Measurements from ENCODE around the gene CCDC110.
A peak's percentile ranks its signal among the peaks of the same experiment; 100 is the strongest.
"Not testable (repeated sequence)": the region's sequence is repeated elsewhere in the genome, so short reads cannot be mapped to it uniquely, and the experiment has no call there.

The CCDC110 gene

DNA sequence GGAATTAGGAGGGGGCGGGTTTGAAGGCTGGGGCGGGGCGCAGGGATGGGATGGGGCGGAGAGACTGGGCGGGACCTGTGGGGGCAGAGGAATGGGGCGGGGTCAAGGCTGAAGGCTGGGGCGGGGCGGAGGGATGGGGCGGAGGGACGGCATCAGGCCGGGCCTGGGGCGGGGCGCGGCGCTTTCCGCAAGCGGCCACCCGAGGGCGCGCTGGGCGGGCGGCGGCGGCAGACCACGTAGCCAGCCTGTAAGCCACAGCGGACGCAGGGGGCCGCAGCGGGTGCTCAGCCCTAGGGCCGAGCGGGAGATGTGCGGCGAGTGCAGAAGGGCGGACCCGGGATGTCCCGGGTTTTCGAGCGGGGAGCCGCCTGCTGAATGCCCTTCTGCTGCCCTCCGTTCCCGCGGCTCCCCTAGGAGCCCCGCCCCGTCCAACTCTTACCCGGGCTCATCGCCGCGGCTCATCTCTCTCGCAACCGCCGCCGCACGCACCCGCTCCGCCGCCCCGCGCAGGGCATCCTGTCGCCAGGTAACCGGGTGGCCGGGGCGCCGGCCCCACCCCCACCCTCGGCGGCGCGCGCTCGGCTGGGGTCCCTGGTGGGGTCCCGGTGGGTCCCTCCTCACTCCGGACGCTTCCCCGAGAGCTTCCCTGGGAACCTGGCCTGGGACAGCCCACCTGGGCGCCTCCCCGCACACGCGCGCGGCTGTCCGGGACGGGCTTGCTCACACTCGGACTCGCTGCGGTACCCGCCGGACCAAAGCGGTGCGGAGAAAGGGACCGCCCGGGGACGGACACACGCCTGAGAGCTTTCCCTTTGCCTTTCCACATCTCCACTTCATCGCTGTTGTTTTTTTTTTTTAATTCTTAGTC is at the start of gene CCDC110:
CCDC110 (minus strand) TSS at position 499 of the 868 bp plus-strand sequence; CDS start at position 449, 50 bp downstream.
- peak; percentile 42 to 89 for DNase-seq

DNA sequence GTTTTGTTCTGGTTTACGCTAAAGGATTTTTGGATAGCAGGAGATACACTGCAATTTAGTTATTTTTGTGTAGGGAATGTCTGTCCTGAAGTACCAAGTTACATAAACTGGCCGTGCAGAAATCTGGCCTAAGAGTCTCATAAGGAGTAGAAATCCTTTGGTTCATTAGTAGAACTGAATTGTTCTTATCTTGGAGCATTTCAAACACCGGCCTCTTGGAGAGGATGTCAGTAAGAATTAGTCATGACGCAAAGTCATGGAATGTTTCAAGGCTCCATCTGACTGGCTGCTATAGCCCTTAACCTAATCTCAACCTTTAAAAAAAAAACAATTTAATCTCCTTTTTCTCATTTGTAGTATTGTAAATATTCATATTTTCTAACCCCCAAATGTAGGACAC is 48.6 kb upstream of the CCDC110 start:
- DNase-seq = no peak

DNA sequence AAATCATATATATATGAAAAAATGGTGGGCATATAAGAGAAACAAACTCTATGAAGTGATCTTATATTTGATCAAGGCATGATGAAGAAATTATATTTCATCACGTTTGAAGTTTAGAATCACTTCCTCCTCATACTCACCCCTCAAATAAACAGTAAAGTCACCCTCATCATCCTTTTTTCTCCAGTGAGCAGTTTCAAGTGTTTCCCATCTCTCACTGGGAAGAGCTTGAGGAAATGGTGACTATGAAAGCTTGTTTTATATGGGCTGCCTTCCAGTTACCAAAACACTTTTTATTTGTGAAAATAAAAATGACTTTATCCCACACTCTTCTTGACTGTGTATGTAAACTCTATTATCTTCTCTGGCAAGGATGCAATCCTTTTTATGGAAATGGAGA is 47.0 kb upstream of the CCDC110 start:
- DNase-seq = no peak

DNA sequence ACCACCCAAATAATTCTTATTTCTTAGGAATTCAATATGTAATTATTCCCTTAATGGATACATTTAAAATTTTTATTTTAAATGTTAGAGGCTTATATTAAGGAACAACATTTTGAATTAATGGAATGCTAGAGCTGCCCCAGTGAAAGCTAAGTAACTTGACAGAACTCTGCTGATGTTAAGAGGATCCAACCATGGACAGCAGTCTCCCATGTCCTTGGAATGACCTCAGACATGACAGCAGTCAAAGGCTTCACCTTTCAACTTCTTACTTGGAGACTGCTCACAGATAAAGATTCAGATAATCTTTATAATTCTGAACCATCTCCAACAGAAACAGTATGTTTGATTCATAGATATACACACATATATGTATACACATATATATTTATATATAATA is 46.5 kb upstream of the CCDC110 start:
- DNase-seq = no peak

DNA sequence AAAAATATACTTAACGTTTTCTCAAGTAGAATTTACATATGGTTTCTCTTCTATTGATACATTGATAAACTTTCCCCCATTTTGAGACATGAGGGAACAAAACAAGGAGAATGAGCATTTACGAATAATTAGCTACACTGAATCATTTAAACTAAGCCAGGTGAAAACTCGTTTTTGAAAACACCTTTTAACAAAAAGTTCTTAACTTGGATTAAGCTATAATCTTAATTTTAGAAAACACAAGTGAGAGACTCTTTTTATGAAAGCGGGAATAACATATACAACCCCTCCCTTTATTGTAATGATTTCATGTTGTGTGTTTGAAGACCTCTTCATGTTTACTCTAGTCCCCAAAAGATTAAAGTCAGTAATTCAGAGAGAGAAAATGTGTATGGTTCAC is 43.7 kb upstream of the CCDC110 start:
- DNase-seq = no peak

DNA sequence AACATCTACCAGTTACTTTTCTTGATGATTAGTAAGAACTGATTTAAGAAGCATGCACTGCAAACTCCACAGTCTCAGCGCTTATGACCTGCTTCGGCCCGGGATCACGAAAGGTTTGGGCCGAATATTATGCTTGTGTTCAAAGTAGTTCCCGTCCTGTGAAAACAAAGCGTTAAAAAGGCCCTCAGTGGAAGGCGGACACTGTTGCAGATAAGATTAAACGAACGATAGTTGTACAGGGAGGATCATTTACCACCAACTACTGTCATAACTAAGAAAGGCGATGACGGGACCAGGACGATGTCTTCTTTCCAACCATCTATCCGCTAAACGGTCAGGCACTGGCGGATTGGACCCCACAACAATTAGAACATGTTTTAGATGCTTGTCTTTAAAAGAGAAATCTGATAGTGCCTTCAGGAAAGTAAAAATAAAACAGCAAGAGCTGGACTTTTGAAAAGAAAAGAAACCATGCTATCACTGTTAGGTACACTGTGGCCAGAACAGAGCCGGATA is 42.7 kb upstream of the CCDC110 start:
- DNase-seq = no peak

DNA sequence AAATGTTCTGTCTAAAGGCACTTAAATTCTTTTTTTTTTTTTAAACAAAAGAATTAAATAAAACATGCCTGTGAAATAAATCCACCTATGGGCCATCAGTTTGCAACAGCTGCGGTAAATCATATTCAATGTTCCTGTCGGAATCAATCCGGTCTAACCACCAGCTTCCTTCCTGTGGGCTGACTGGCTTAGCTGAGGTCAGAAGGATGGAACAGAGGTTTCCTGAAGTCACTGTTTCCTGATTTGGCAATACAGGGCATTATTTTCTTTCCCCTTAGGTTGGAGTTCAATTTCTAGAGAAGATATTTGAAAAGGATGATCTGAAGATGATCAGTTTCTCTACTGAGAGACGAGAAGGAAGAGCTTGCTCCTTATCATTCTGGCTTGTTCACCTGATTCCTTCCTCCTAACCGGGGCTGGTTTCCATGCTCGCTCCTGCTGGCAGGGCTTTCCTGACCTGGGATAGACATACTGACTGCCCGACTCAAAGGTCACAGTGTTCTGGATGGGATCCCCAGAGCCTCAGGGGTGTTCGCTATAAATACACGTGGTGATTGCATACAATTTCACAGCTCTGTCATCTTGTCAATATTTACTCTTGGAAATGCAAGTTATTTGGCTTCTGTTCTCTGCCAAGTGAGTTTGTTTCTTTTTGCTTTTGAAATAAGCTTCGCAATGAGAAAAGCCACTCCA is 42.1 kb upstream of the CCDC110 start:
- DNase-seq = no peak

DNA sequence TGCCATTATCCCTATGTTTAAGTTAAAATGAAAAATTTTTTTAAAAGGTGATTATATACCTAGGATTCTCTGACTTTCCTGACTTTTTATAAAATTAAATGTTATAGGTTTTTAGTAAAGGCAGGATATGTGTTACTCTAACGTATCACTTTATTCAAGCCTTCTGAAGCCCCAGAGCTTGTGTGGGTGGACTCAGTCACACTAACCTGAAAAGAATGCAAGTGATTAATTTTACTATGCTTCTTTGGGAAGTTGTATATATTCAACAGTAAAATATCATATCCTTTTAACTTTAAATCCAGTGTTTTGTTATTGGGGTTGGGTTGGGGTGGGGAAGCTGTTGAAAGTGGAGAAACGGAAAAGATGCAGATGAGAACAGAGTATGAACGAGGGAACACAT is 41.0 kb upstream of the CCDC110 start:
- DNase-seq = no peak

DNA sequence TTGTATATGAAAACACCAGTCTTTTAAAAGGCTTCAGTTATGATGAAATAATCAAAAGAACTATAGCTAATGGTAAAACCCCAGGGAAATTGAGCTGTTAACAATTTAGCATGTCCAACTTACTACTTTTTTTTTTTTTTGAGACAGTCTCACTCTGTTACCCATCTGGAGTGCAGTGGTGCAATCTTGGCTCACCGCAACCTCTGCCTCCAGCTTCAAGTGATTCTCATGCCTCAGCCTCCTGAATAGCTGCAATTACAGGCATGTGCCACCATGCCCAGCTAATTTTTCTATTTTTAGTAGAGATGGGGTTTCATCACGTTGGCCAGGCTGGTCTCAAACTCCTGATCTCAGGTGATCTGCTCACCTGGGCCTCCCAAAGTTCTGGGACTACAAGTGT is 39.7 kb upstream of the CCDC110 start:
- not testable (repeated sequence) for DNase-seq

DNA sequence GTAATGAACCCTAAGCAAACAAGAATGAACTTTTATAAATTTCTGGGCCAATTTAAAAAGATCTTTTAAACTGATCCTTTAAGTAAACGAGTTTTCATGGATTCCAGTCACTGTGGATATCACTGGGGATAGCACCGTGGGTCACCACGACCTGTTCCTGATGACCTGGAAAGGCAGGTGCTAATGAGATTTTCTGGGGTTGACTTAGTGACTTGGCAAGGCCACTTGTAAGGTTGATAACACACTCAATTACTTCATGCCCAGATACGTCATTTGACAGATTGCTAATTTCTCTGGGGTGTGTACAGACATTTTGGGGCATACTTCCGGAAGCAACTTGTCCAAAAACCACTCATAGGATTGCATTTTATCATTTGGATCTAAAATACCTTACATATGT is 39.3 kb upstream of the CCDC110 start:
- no peak for DNase-seq

DNA sequence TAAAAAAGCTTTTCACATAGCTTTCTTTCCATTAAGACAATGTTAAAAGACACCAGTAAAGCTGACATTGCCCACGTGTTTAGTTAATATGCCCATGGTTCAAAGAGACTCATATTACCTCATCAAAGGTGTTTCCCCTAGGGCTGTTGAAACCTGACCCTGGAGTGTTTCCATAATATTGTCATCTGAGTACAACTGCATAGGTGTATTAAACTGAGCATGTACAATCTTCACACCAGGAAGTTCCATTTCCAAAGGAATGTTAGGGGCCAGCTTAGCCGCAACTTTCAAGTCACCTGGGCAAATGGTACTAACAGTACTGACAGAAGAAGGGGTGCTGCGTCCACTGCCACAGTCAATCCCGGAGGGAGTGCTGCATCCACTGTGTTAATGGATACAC is 36.6 kb upstream of the CCDC110 start:
- DNase-seq = no peak

DNA sequence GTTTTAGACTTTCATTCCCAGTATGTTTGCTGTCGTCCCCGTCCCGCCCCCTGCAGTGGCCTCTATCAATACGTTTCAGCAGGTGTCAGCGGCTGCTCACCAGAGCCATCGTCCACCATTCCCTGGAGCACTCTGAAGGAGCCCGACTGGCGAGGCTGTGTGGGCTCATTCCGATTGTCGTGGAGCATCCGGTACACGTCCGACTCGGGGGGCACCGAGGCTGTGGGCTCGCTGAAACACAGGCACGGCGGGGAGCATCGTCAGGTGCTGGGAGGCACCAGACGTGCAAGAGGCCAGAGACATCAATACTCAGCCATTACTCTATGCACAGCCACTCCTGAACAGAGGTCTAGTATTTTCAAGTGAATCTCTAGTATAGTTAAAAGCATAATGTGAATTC is 34.9 kb upstream of the CCDC110 start:
- no peak for DNase-seq

DNA sequence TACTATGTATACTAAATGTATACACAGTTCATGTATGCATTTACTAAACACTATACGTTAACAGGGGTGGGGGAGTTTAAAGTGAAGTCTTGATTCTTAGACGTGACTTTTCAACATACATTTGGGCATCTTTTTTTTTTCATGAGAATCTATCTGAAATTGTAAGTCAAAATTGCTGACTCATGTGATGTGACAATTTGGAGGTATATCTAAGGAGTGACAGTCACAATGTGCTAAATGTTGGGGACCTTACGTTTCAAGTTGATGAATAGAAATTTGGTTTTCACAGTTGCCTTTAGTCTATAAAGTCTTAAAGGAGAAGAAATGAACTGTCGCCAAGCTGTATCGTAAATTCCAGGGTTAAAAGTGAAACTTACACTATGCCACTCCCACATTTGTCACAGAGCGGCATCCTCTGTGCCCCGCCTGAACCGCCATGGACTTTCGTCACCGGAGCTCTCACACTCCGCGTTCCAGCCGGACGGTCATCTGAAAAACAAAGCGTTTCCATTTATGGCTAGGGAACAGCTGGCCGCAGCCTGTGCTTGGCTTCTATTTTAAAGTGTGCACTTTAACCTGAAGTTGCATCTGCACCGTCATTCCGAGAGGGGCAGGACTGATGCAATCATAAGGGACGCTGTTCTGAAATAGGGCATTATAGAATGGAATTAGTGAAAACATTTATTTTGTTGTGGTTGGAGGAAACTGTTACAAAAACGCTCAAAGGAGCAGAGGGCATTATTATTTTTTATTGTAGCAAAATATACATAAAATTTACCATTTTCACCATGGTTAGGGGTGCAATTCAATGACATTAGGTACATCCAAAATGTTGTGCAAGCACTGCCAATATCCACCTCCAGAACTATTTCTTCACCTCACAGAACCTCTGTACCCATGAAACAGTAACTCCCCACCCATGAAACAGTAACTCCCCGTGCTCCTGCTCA is 32.8 kb upstream of the CCDC110 start:
- no peak for DNase-seq

DNA sequence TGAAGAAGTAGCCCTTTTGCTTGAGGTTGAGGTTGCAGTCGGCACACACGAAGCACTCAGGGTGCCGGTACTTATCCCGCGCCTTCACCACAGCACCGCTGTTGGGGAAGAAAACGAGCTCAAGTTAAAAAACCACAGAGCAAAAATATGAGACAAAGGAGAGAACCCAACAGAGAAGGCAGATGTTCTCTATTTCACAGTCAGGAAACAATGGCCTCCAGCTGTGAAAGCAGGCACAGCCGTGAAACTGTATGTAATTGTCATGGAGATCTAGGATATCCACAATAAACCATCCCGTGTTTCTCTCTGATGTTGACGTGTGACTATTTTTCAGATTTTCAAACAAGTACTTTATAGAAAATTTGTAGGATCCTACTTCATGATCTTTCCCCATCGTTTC is 30.9 kb upstream of the CCDC110 start:
- DNase-seq = no peak

DNA sequence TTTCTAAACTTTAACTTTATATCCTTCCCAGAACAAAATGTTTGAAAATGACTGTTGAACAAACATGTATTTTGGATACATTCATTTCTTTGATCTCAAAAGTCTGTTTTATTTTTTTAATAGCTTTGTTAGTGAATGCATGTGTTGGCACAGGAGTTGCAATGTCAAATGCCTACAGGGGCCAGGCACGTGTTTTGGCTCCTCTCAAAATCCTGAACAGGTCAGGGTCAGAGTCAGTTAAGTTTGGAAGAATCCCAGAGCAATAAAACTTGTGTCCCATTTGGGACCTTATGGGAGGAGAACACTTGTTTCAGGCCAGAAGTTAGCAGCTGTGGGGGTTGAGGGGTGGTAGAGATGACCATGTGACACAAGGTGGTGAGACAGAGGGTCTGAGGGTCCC is 29.0 kb upstream of the CCDC110 start:
- no peak for DNase-seq

DNA sequence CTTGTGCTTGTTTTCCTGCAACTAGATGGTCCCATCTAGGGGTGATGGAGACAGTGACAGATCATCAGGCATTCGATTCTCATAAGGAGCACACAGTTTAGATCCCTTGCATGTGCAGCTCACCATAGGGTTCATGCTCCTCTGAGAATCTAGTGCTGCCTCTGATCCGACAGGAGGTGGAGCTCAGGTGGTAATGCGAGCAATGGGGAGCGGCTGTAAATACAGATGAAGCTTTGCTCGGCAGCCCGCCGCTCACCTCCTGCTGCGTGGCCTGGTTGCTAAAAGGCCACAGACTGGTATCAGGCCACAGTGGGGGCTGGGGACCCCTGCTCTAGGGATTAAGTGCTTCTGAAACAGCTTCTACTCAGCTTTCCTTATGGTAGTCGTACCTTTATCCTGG is 28.5 kb upstream of the CCDC110 start:
- DNase-seq = no peak

DNA sequence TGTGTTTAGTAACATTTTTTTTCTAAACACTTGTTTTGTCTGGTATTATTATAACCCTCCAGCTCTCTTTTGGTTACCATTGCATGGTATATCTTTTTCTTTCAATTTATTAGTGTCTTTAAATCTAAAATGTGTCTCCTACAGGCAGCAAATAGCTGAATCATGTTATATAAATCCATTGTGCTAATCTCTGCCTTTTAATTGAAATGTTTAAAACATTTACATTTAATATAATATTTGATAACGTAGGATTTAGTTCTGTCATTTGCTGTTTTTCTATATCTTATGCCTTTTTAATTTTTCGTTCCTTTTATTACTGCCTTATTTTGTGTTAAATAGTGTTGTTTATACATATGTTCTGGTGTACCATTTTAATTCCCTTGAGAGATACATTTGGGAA is 17.1 kb upstream of the CCDC110 start:
- no peak for DNase-seq

DNA sequence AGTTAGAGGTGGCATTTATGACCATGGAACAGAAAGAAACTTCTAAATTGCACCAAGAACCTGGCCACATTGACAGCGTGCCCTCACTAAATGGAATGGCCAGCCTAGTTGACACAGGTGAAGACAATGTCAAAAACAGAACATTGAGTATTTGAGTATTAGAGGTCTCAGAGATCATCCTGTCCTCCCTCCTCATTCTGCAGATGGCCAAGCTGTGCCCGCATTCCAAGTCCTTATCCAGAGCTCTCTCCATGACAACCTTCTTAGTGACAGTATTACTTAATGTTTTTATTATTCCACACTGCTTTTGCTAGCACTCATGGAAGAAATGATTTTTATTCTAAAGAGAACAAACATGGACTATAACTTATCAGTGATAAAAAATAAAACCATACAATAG is 9.9 kb upstream of the CCDC110 start:
- no peak for DNase-seq

DNA sequence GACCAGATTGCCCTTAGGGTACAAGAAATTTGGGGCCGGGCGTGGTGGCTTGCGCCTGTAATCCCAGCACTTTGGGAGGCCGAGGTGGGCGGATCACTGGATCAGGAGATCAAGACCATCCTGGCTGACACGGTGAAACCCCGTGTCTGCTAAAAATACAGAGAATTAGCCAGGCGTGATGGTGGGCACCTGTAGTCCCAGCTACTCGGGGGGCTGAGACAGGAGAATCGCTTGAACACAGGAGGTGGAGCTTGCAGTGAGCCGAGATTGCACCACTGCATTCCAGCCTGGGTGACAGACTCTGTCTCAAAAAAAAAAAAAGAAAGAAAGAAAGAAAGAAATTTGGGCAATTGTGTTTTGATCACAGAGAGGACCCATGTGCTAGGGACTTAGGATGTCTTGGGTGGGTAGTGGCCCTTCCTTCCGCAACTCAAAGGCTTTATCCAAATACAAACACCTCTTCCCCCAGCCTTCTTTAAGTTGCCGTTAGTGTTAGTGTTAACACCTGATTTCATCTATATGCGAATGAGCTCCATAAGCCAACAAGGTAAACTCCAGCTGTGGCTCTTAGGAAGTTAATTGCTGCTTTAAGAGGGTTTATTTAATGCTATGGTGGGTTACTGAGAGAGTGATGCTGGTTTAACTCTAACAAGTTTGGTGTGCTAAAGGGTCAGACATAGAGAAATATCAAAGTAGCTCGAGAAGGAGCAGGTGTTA is 8.6 kb upstream of the CCDC110 start:
- no peak for DNase-seq

DNA sequence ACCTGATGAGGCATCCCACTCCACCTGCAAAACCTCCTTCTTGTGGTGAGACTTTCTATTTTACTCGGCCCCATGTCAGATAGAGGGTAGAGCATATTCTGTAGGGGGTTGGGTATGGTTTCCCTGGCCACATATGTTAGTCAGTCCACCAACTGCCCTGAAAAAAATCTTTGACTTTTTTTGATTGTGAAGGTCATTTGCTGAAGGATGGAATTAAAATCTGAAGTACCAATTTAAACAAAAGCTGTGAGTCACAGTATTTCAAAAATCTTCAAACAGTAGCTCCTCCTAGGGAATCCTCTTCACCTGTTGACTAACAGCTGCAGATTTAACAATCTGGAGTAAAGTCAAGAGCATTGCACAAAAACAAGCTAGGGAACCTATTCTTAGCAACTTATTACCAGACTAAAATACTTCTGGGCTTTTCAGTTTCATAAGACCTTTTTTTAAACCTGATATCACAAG is 8.0 kb upstream of the CCDC110 start:
- no peak for DNase-seq

DNA sequence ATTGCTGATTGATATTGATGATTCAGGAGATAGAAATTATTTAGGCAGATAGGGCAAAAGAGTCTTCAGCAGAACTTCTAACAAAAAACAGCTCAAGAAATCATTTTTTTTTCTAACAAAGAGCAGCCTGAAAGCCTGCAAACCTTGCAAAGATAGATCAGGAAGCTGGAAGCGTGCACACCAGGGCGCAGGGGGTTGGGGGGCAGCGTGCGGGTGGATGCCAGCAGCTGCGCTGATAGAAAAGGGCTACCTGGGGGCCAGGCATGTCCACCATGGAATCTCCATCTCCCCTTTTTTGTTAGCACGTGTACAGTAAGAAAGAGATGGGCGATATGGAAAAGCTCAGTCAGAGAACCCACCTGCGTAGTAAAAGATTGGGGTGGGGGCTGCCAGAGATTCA is 1.7 kb upstream of the CCDC110 start:
- DNase-seq = no peak

DNA sequence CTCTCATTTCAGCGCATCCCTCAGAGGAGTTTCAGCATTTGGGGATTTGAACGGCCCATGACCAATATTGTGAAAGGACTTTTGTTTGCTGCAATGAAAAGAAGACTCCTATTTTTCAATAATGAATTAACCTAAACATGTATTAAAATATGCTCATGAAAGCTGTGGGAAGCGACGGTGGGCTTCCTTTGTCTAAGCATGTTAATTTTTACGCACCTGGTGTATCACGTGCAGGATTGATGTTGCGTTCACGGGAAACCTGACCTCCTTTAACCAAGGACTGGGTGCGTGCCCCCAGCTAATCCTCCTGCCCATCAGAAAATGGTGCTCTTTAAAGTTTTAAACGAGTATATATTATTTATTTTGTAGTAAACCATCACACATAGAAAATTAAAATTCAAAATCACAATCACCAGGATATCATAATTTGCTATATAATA is 590 bp upstream of the CCDC110 start:
- no peak for DNase-seq
